Activated naive CD8-positive, alpha-beta T cell treated with anti-CD3 and anti-CD28 coated beads for 36 hours (primary cell): Measurements from ENCODE around the gene DDX59. TPM values are rescaled to one million over a fixed set of nuclear protein-coding genes. Genes with fewer than 3 reads are reported as not detected.

ENCODE experiments used
- DNase-seq: peaks from one replicate; pipeline ENCODE4 v3.0.0; 2021
- H3K27ac Mint-ChIP-seq: one replicate; pipeline ENCODE4 v1.8.0; 2022; ENCODE audit warnings: mild to moderate bottlenecking, moderate library complexity, mixed read lengths
- H3K27me3 Mint-ChIP-seq: one replicate; pipeline ENCODE4 v1.8.0; 2022; ENCODE audit warnings: mild to moderate bottlenecking, mixed read lengths
- H3K36me3 Mint-ChIP-seq: one replicate; pipeline ENCODE4 v1.8.0; 2021; ENCODE audit warnings: mild to moderate bottlenecking, mixed read lengths
- H3K4me1 Mint-ChIP-seq: one replicate; pipeline ENCODE4 v1.8.0; 2021; ENCODE audit warnings: mixed read lengths
- H3K4me3 Mint-ChIP-seq: one replicate; pipeline ENCODE4 v1.8.0; 2022; ENCODE audit warnings: mild to moderate bottlenecking, moderate library complexity, mixed read lengths
- H3K9me3 Mint-ChIP-seq: one replicate; pipeline ENCODE4 v1.8.0; 2022; ENCODE audit warnings: mixed read lengths
- total RNA-seq, 2 experiments: library from RNA; stranded (reverse); gene quantifications; one replicate each; pipeline ENCODE4 v1.2.3, GENCODE V29; 2021

The DDX59 gene
- total RNA-seq, result 10 to 100 TPM; 18.3 to 19.2 TPM

- H3K27me3 Mint-ChIP-seq, result no peaks in the 10 kb centered on the region
- H3K27ac Mint-ChIP-seq, result peak within 1 kb of the TSS; percentile 97
- H3K36me3 Mint-ChIP-seq, result peaks cover 24% of the 10 kb centered on the region
- H3K4me1 Mint-ChIP-seq, result peaks cover 39% of the 10 kb centered on the region
- DNase-seq, result peak; percentile 95
- no peaks in the 10 kb centered on the region for H3K9me3 Mint-ChIP-seq
- H3K4me3 Mint-ChIP-seq, result peak within 1 kb of the TSS; percentile 95
These were observed at the start of gene DDX59 for GRCh38 chr1:200669314-200670241. Gene DDX59, minus strand, starts transcription at chr1:200669907. Its CDS starts 3,167 bp downstream, at chr1:200666740.

GRCh38 chr1:200714504-200715187 is 44.9 kb upstream of the DDX59 start:
- Mint-ChIP-seq H3K27ac (no peak overlapping the region), H3K27me3 (peaks cover 8% of the 10 kb centered on the region)

GRCh38 chr1:200710166-200710565 is 40.5 kb upstream of the DDX59 start:
- no peaks in the 10 kb centered on the region for H3K36me3 Mint-ChIP-seq
- H3K27ac Mint-ChIP-seq, result no peak overlapping the region
- DNase-seq, result no peak
- H3K9me3 Mint-ChIP-seq, result no peaks in the 10 kb centered on the region
- no peak overlapping the region for H3K4me3 Mint-ChIP-seq
- H3K27me3 Mint-ChIP-seq, result no peaks in the 10 kb centered on the region
- H3K4me1 Mint-ChIP-seq, result no peaks in the 10 kb centered on the region

More at GRCh38 chr1:200714504-200715187, 44.9 kb upstream of the DDX59 start:
- H3K4me1 Mint-ChIP-seq, result no peaks in the 10 kb centered on the region
- no peaks in the 10 kb centered on the region for H3K36me3 Mint-ChIP-seq
- no peaks in the 10 kb centered on the region for H3K9me3 Mint-ChIP-seq
- H3K4me3 Mint-ChIP-seq, result no peak overlapping the region
- DNase-seq, result no peak

- Mint-ChIP-seq H3K9me3 (no peaks in the 10 kb centered on the region), H3K4me3 (no peak overlapping the region), H3K4me1 (no peaks in the 10 kb centered on the region), H3K36me3 (no peaks in the 10 kb centered on the region), H3K27me3 (no peaks in the 10 kb centered on the region), H3K27ac (no peak overlapping the region)
- DNase-seq, result no peak
These were observed 39.1 kb upstream of the DDX59 start for GRCh38 chr1:200708769-200709168.

- no peaks in the 10 kb centered on the region for H3K27me3 Mint-ChIP-seq
- H3K27ac Mint-ChIP-seq, result no peak overlapping the region
- no peaks in the 10 kb centered on the region for H3K9me3 Mint-ChIP-seq
These were observed 38.5 kb upstream of the DDX59 start for GRCh38 chr1:200708161-200708560.

GRCh38 chr1:200707116-200707515 is 37.4 kb upstream of the DDX59 start:
- Mint-ChIP-seq H3K27me3 (no peaks in the 10 kb centered on the region), H3K9me3 (no peaks in the 10 kb centered on the region), H3K36me3 (no peaks in the 10 kb centered on the region), H3K4me3 (no peak overlapping the region), H3K27ac (no peak overlapping the region), H3K4me1 (no peaks in the 10 kb centered on the region)
- no peak for DNase-seq

More at GRCh38 chr1:200708161-200708560, 38.5 kb upstream of the DDX59 start:
- H3K4me3 Mint-ChIP-seq, result no peak overlapping the region
- no peak for DNase-seq
- H3K36me3 Mint-ChIP-seq, result no peaks in the 10 kb centered on the region
- H3K4me1 Mint-ChIP-seq, result no peaks in the 10 kb centered on the region

- Mint-ChIP-seq H3K27ac (no peak overlapping the region), H3K4me1 (no peaks in the 10 kb centered on the region), H3K27me3 (peaks cover 2% of the 10 kb centered on the region), H3K4me3 (no peak overlapping the region), H3K36me3 (no peaks in the 10 kb centered on the region), H3K9me3 (no peaks in the 10 kb centered on the region)
- DNase-seq, result no peak
These were observed 36.6 kb upstream of the DDX59 start for GRCh38 chr1:200706111-200706814.

GRCh38 chr1:200704986-200705500 is 35.3 kb upstream of the DDX59 start:
- Mint-ChIP-seq H3K4me3 (no peak overlapping the region), H3K27ac (no peak overlapping the region), H3K36me3 (no peaks in the 10 kb centered on the region), H3K4me1 (no peaks in the 10 kb centered on the region), H3K9me3 (no peaks in the 10 kb centered on the region), H3K27me3 (peaks cover 4% of the 10 kb centered on the region)
- DNase-seq, result no peak

GRCh38 chr1:200699871-200700270 is 30.2 kb upstream of the DDX59 start:
- DNase-seq, result no peak
- Mint-ChIP-seq H3K9me3 (no peaks in the 10 kb centered on the region), H3K27ac (no peak overlapping the region), H3K36me3 (no peaks in the 10 kb centered on the region), H3K4me3 (no peak overlapping the region), H3K4me1 (no peaks in the 10 kb centered on the region), H3K27me3 (peaks cover 4% of the 10 kb centered on the region)

GRCh38 chr1:200694738-200695137 is 25.0 kb upstream of the DDX59 start:
- no peak for DNase-seq
- no peaks in the 10 kb centered on the region for H3K4me1 Mint-ChIP-seq
- no peaks in the 10 kb centered on the region for H3K27me3 Mint-ChIP-seq
- no peak overlapping the region for H3K27ac Mint-ChIP-seq
- no peak overlapping the region for H3K4me3 Mint-ChIP-seq
- H3K36me3 Mint-ChIP-seq, result no peaks in the 10 kb centered on the region
- H3K9me3 Mint-ChIP-seq, result no peaks in the 10 kb centered on the region

- H3K27ac Mint-ChIP-seq, result no peak overlapping the region
- no peak overlapping the region for H3K4me3 Mint-ChIP-seq
- no peaks in the 10 kb centered on the region for H3K9me3 Mint-ChIP-seq
- no peaks in the 10 kb centered on the region for H3K27me3 Mint-ChIP-seq
- H3K36me3 Mint-ChIP-seq, result no peaks in the 10 kb centered on the region
- no peak for DNase-seq
- H3K4me1 Mint-ChIP-seq, result no peaks in the 10 kb centered on the region
These were observed 23.6 kb upstream of the DDX59 start for GRCh38 chr1:200693327-200693726.

- Mint-ChIP-seq H3K4me3 (no peak overlapping the region), H3K36me3 (no peaks in the 10 kb centered on the region), H3K9me3 (no peaks in the 10 kb centered on the region), H3K27me3 (no peaks in the 10 kb centered on the region), H3K27ac (no peak overlapping the region), H3K4me1 (no peaks in the 10 kb centered on the region)
- DNase-seq, result no peak
These were observed 22.6 kb upstream of the DDX59 start for GRCh38 chr1:200692316-200692715.

GRCh38 chr1:200686620-200687019 is 16.9 kb upstream of the DDX59 start:
- no peak overlapping the region for H3K27ac Mint-ChIP-seq
- no peak for DNase-seq
- H3K9me3 Mint-ChIP-seq, result no peaks in the 10 kb centered on the region
- H3K4me1 Mint-ChIP-seq, result no peaks in the 10 kb centered on the region
- H3K4me3 Mint-ChIP-seq, result no peak overlapping the region
- H3K36me3 Mint-ChIP-seq, result no peaks in the 10 kb centered on the region
- peaks cover 4% of the 10 kb centered on the region for H3K27me3 Mint-ChIP-seq

- Mint-ChIP-seq H3K4me3 (no peak overlapping the region), H3K4me1 (no peaks in the 10 kb centered on the region), H3K36me3 (no peaks in the 10 kb centered on the region), H3K9me3 (no peaks in the 10 kb centered on the region), H3K27me3 (peaks cover 4% of the 10 kb centered on the region), H3K27ac (no peak overlapping the region)
- DNase-seq, result no peak
These were observed 14.3 kb upstream of the DDX59 start for GRCh38 chr1:200684015-200684414.

GRCh38 chr1:200683298-200683697 is 13.6 kb upstream of the DDX59 start:
- Mint-ChIP-seq H3K4me1 (no peaks in the 10 kb centered on the region), H3K9me3 (no peaks in the 10 kb centered on the region), H3K27me3 (peaks cover 4% of the 10 kb centered on the region), H3K36me3 (no peaks in the 10 kb centered on the region), H3K27ac (no peak overlapping the region), H3K4me3 (no peak overlapping the region)
- DNase-seq, result no peak
